Loucy (cell line): ENCODE results near the gene TOPAZ1.

ENCODE experiments used
- CTCF ChIP-seq: fragments of 200-600 bp; sonication (generic); conservative IDR thresholded peaks from 2 replicates; pipeline ENCODE4 v1.5.1; 2014; ENCODE audit warnings: mild to moderate bottlenecking, antibody characterized with exemption, low read length
- EZH2phosphoT487 ChIP-seq: fragments of 200-600 bp; IDR thresholded peaks from 2 replicates; pipeline ENCODE4 v1.6.1; 2018; ENCODE audit warnings: antibody characterized with exemption, mild to moderate bottlenecking, moderate library complexity, borderline replicate concordance

GRCh38 chr3:44326515-44326914 is 84.8 kb downstream of the TOPAZ1 start:
- no peak for TF ChIP-seq CTCF
- TF ChIP-seq EZH2phosphoT487, result no peak
